ENCODE data around the gene SLC36A2. TPM values are rescaled to one million over a fixed set of nuclear protein-coding genes. Genes with fewer than 3 reads are reported as not detected.

The SLC36A2 gene
- total RNA-seq, 1 donor, result not detected

DNA sequence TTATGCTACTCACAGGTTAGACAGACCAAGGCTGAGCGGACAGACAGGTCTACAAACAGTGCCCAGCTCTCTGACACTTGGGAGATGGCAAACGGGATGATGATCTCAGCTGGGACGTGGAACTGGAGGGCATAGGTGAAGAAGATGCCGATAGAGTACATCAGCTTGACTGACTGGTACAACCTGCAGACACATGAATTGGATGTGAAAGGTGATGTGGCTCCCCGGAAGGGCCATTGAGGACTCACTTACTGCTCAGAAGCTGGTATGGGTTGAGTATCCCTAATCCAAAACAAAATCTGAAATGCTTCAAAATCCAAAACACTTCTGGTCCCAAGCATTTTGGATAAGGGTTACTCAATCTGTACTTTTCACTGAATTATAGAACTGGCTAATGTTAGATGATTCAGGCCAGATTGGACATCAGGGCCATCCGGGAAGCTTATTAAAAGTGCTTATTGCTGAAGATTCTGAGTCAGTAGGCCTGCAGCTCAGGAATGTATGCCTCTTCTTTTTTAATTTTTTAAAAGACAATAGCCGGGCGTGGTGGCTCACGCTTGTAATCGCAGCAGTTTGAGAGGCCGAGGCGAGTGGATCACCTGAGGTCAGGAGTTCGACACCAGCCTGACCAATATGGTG is 66.2 kb downstream of the SLC36A2 start:
- H3K4me3 ChIP-seq (ENCODE audit: low read depth, low read length), result no peak overlapping the region
- TF ChIP-seq, protein P1, sequence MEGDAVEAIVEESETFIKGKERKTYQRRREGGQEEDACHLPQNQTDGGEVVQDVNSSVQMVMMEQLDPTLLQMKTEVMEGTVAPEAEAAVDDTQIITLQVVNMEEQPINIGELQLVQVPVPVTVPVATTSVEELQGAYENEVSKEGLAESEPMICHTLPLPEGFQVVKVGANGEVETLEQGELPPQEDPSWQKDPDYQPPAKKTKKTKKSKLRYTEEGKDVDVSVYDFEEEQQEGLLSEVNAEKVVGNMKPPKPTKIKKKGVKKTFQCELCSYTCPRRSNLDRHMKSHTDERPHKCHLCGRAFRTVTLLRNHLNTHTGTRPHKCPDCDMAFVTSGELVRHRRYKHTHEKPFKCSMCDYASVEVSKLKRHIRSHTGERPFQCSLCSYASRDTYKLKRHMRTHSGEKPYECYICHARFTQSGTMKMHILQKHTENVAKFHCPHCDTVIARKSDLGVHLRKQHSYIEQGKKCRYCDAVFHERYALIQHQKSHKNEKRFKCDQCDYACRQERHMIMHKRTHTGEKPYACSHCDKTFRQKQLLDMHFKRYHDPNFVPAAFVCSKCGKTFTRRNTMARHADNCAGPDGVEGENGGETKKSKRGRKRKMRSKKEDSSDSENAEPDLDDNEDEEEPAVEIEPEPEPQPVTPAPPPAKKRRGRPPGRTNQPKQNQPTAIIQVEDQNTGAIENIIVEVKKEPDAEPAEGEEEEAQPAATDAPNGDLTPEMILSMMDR (IDR thresholded peaks at IDR 0.05; ENCODE audit: insufficient read depth, low read length), result no peak
- no peak for DNase-seq (ENCODE audit: low read depth)

DNA sequence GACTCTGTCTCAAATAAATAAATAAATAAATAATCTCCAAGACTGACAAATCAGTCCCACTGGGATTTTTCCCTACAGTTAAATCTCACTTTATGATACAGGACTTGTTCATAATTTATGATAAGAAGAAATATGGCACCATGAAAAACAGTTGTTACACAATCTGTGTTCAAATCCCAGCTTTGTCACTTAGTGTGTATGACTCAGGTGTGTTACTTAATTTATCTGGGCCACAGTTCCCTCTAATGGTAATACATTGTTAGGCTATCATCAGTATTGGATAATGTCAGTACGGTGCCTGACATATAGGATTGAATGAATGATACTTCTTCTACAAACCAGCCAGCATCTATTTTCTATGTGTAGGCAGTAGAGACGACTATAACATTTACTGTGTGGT is 66.9 kb downstream of the SLC36A2 start:
- TF ChIP-seq, protein P1 (IDR thresholded peaks at IDR 0.05; ENCODE audit: insufficient read depth, low read length), result no peak
- H3K4me3 ChIP-seq (ENCODE audit: low read depth, low read length), result no peak overlapping the region
- no peak for DNase-seq (ENCODE audit: low read depth)

DNA sequence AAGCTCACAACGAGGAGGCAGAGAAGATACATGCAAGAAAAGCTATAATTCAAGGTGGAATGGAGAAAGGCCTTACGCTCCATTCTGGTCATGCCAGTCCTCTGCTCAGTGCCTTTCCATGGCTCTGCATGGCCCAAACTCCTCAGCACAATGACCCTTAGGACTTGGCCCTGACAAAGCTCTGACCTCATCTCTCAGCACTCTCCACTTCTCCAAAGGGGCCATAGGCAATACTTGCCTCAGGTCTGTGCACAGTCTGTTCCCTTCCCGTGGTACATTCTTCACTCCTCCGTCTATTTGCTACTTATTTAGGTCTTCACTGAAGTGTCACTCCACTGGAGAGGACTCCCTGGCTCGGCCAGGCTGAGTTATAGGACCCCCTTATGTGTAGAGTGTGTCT is 68.5 kb downstream of the SLC36A2 start:
- H3K4me3 ChIP-seq (ENCODE audit: low read depth, low read length), result no peak overlapping the region
- no peak for DNase-seq (ENCODE audit: low read depth)
- TF ChIP-seq, protein P1 (IDR thresholded peaks at IDR 0.05; ENCODE audit: insufficient read depth, low read length), result no peak

DNA sequence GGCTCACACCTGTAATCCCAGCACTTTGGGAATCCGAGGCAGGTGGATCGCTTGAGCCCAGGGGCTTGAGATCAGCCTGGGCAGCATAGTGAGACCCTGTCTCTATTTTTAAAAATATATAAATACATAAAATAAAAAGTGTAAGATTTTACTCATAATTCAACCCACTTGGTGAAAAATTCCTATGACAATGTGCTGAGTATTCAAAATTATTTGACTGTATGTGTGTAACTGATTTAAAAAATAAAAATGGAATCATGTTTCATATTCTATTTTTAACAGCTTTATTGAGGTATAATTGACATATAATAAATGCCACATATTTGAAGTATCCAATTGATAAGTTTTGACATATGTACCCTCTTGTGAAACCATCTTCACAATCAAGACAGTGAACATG is 71.6 kb downstream of the SLC36A2 start:
- TF ChIP-seq, protein P1 (IDR thresholded peaks at IDR 0.05; ENCODE audit: insufficient read depth, low read length), result no peak
- no peak overlapping the region for H3K4me3 ChIP-seq (ENCODE audit: low read depth, low read length)
- no peak for DNase-seq (ENCODE audit: low read depth)

DNA sequence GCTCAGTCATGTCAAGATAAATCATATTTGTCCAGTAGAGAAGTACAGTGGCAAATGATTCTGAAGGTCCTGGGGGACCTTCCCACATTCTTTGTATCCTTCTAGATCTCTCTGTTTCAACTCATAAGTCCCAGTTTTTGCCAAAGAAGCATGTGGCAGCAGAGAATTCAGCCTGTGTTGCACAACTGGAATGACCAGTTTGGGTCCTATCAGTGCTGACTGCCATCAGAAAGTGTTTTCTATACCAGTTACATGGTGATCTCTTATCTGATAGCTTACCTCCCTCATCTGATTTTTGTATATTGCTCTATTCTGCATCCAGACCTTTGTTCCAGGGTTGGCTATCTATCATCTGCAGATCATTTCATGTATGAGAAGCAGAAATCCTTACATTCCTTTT is 72.7 kb downstream of the SLC36A2 start:
- TF ChIP-seq, protein P1 (IDR thresholded peaks at IDR 0.05; ENCODE audit: insufficient read depth, low read length), result no peak
- H3K4me3 ChIP-seq (ENCODE audit: low read depth, low read length), result no peak overlapping the region
- no peak for DNase-seq (ENCODE audit: low read depth)

DNA sequence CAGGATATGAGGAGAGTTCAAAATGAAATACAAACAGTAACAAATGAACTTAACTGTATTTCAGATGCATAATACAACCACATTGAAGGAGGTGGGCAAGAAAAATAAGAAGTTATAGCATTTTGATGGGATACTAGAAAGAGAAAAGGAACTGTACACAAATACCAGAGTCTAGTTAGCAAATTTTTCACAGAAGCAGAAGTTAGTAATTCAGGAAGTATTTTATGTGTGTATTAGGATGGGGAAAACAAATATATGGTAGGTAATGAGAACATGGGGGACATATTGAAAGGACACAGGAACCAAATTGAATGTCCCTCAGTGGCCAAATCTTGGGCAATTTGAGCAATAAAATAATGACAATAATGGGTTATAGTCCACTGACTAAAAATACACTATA is 76.0 kb downstream of the SLC36A2 start:
- TF ChIP-seq, protein P1 (IDR thresholded peaks at IDR 0.05; ENCODE audit: insufficient read depth, low read length), result no peak
- H3K4me3 ChIP-seq (ENCODE audit: low read depth, low read length), result no peak overlapping the region
- DNase-seq (ENCODE audit: low read depth), result no peak

DNA sequence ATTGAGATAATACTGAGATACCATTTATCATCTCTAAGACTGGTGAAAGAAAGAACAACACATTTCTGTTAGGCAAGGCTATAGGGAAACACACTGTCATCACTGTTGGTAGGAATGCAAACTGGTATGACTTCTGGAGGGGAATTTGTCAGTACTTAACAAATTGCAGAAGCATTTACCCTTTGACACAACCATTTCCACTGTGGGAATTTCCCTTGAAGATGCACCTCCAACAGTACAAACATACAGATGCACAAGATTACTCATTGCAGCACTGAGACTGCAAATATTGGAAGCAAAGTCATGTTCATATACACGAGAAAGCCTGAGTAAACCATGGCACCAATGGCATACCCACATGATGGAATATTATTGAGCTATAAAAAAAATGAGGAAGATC is 76.8 kb downstream of the SLC36A2 start:
- no peak for DNase-seq (ENCODE audit: low read depth)
- TF ChIP-seq, protein P1 (IDR thresholded peaks at IDR 0.05; ENCODE audit: insufficient read depth, low read length), result no peak
- no peak overlapping the region for H3K4me3 ChIP-seq (ENCODE audit: low read depth, low read length)
